Chondrocyte (in vitro differentiated cells): ENCODE data around the gene CEP72. TPM values are rescaled to one million over a fixed set of nuclear protein-coding genes. Genes with fewer than 3 reads are reported as not detected.
A peak's percentile ranks its signal among the peaks of the same experiment; 100 is the strongest.
"Not testable (repeated sequence)": the region's sequence is repeated elsewhere in the genome, so short reads cannot be mapped to it uniquely, and the experiment has no call there.

Experiments used
- DNase-seq: peaks from one replicate; pipeline ENCODE4 v3.0.0; 2021; ENCODE audit warnings: mixed read lengths, low spot score
- H3K27ac Mint-ChIP-seq: one replicate; pipeline ENCODE4 v1.8.0; 2021; ENCODE audit warnings: mild to moderate bottlenecking, moderate library complexity, mixed read lengths; ENCODE audit not compliant: unreplicated experiment
- H3K27me3 Mint-ChIP-seq: 2 replicates; pipeline ENCODE4 v1.8.0; 2021; ENCODE audit warnings: low read depth, mixed read lengths
- H3K36me3 Mint-ChIP-seq: 2 replicates; pipeline ENCODE4 v1.8.0; 2021; ENCODE audit warnings: low read depth, mixed read lengths
- H3K4me1 Mint-ChIP-seq: 2 replicates; pipeline ENCODE4 v1.8.0; 2021; ENCODE audit warnings: low read depth, mild to moderate bottlenecking, mixed read lengths
- H3K4me3 Mint-ChIP-seq: one replicate; pipeline ENCODE4 v1.8.0; 2021; ENCODE audit warnings: mild to moderate bottlenecking, moderate library complexity, mixed read lengths; ENCODE audit not compliant: unreplicated experiment
- H3K9me3 Mint-ChIP-seq: 2 replicates; pipeline ENCODE4 v1.8.0; 2021; ENCODE audit warnings: low read depth, mixed read lengths
- total RNA-seq: library from RNA; stranded (reverse); gene quantifications from 3 replicates; pipeline ENCODE4 v1.2.1, GENCODE V29; 2021
- TF ChIP-seq, protein P1 (sequence below): fragments of 200-600 bp; sonication (generic); IDR thresholded peaks from 2 replicates; pipeline ENCODE4 v1.5.0; 2021; ENCODE audit warnings: antibody characterized with exemption, mild to moderate bottlenecking, moderate library complexity

The CEP72 gene
- total RNA-seq, 1 donor from 2014 or later = 3.3 TPM

DNA sequence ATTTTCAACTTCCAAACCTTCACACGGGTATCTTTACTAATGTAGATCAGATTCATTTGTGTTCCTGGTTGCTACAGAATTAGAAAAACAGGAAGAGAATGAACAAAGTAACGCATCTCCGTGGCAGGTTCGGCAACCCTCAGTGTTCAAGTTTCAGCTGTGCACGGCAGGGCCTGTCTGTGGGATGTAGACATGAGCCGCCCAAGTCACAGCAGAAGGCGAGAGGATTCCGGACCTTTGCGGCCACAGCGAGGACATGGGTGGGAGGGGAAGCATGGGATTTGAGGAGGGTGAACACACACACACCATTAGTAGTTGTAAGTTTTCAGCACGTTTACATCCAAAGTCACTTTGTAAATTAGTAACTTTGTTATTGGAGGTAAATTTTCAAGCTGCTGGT is 31.7 kb upstream of the CEP72 start:
- H3K4me1 Mint-ChIP-seq = no peaks in the 10 kb centered on the region
- DNase-seq = peak; percentile 51

DNA sequence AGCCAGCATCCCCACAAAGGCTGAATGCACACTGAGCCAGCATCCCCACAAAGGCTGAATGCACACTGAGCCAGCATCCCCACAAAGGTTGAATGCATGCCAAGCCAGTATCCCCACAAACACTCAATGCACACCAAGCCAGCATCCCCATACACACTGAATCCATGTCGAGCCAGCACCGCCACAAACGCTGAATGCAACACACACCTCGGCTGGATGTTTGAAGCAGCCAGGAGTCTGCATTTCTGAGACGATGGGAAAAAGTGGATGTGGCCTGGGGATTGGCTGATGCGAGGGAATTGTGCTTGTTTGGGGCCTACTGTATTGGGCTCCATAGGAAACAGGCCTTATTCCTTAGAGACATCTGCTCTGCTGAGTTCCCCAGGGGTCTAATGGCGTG is 30.9 kb upstream of the CEP72 start:
- Mint-ChIP-seq H3K27ac (no peak overlapping the region), H3K27me3 (peaks cover 49% of the 10 kb centered on the region), H3K9me3 (peaks cover 18% of the 10 kb centered on the region), H3K36me3 (peaks cover 6% of the 10 kb centered on the region), H3K4me1 (no peaks in the 10 kb centered on the region), H3K4me3 (no peak overlapping the region)
- TF ChIP-seq, protein P1, sequence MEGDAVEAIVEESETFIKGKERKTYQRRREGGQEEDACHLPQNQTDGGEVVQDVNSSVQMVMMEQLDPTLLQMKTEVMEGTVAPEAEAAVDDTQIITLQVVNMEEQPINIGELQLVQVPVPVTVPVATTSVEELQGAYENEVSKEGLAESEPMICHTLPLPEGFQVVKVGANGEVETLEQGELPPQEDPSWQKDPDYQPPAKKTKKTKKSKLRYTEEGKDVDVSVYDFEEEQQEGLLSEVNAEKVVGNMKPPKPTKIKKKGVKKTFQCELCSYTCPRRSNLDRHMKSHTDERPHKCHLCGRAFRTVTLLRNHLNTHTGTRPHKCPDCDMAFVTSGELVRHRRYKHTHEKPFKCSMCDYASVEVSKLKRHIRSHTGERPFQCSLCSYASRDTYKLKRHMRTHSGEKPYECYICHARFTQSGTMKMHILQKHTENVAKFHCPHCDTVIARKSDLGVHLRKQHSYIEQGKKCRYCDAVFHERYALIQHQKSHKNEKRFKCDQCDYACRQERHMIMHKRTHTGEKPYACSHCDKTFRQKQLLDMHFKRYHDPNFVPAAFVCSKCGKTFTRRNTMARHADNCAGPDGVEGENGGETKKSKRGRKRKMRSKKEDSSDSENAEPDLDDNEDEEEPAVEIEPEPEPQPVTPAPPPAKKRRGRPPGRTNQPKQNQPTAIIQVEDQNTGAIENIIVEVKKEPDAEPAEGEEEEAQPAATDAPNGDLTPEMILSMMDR = no peak
- DNase-seq = peak; percentile 46

More for the DNA sequence above, 31.7 kb upstream of the CEP72 start:
- peaks cover 46% of the 10 kb centered on the region for H3K27me3 Mint-ChIP-seq
- TF ChIP-seq, protein P1 = no peak
- H3K4me3 Mint-ChIP-seq = no peak overlapping the region
- peaks cover 10% of the 10 kb centered on the region for H3K36me3 Mint-ChIP-seq
- peaks cover 26% of the 10 kb centered on the region for H3K9me3 Mint-ChIP-seq
- no peak overlapping the region for H3K27ac Mint-ChIP-seq

DNA sequence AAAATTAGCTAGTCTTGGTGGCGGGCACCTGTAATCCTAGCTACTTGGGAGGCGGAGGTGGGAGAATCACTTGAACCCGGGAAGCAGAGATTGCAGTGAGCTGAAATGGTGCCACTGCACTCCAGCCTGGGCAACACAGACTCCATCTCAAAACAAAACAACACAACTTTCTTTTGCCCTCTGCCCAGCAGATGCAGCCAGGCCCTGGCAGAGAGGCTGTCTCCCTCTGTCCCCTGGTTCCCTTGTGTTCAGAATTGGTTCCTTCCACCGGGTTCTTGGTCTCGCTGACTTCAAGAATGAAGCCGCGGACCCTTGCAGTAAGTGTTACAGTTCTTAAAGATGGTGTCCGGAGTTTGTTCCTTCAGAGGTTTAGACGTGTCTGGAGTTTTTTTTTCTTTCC is 30.2 kb upstream of the CEP72 start:
- DNase-seq = peak; percentile 40

DNA sequence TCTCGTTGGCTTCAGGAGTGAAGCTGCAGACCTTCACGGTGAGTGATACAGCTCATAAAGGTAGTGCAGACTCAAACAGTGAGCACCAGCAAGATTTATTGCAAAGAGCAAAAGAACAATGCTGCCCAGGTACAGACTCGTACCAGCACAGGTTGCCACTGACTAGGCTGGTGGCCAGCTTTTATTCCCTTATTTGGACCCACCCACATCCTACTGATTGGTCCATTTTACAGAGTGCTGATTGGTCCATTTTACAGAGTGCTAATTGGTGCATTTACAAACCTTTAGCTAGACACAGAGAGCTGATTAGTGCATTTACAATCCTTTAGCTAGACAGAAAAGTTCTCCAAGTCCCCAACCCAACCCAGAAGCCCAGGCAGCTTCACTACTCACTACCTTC is 29.7 kb upstream of the CEP72 start:
- Mint-ChIP-seq H3K27me3 (peaks cover 46% of the 10 kb centered on the region), H3K9me3 (peaks cover 11% of the 10 kb centered on the region)
- H3K4me3 Mint-ChIP-seq, H3K27ac Mint-ChIP-seq, H3K36me3 Mint-ChIP-seq, H3K4me1 Mint-ChIP-seq: not testable (repeated sequence)
- peak; percentile 26 for DNase-seq

More for the DNA sequence above, 30.2 kb upstream of the CEP72 start:
- Mint-ChIP-seq H3K27ac (no peak overlapping the region), H3K27me3 (peaks cover 46% of the 10 kb centered on the region), H3K4me1 (no peaks in the 10 kb centered on the region), H3K4me3 (no peak overlapping the region), H3K9me3 (peaks cover 15% of the 10 kb centered on the region), H3K36me3 (peaks cover 3% of the 10 kb centered on the region)
- TF ChIP-seq, protein P1 = no peak

DNA sequence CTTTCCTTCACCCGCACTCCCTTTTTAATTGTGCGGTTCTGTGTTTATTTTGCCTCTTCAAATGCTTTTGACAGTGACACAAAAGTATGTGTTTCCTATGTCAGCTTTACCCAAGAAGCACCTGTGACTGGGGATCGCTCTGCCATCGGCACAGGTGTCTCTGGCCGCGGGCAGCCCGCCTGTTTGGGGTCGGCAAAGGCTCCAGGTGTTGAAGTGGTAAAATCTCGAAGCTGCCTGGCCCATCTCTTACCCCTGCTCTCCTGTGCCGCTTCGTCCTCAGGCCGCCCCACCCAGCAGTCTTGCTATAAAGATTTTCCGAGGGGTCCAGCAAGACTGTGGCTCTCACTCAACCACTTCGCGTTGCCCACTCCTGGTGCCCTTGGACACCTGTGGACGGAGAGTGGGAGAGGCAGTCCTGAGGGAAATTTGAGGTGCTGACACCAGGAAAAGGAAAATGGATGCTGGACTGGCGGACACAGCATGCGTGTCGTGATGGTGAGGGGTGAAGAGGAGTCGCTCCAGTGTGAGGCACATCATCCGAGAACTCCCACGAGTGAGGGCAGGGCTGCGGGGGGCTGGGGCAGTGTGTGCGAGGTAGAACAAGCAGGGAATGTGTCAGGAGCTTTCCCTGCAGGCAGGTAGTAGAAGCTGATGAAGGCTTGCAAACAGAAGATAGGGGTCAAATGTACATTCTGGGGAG is 29.1 kb upstream of the CEP72 start:
- H3K36me3 Mint-ChIP-seq = peaks cover 3% of the 10 kb centered on the region
- TF ChIP-seq, protein P1 = no peak
- H3K9me3 Mint-ChIP-seq = peaks cover 5% of the 10 kb centered on the region
- peak; percentile 82 for DNase-seq
- no peak overlapping the region for H3K4me3 Mint-ChIP-seq
- peaks cover 47% of the 10 kb centered on the region for H3K27me3 Mint-ChIP-seq
- no peaks in the 10 kb centered on the region for H3K4me1 Mint-ChIP-seq
- no peak overlapping the region for H3K27ac Mint-ChIP-seq

DNA sequence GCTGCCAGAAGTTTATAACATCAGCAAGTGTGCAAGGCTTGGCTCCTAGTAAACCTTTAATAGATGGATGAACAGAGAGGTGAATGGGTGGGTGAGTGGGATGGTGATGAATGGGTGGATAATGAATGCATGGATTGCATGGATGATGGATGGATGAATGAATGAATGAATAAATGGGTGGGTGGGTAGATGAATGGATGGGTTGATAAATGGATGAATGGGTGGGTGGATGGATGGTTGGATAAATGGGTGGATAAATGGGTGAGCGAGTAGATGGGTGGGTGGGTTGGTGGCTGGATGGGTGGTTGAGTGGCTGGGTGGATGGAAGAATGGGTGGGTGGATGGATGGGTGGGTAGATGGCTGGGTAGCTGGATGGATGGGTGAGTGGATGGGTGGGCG is 28.5 kb upstream of the CEP72 start:
- Mint-ChIP-seq H3K9me3 (peaks cover under 1% of the 10 kb centered on the region), H3K27me3 (peaks cover 43% of the 10 kb centered on the region), H3K36me3 (peaks cover under 1% of the 10 kb centered on the region), H3K4me1 (no peaks in the 10 kb centered on the region), H3K27ac (no peak overlapping the region), H3K4me3 (no peak overlapping the region)
- TF ChIP-seq, protein P1 = no peak
- DNase-seq = peak; percentile 14
